Ishikawa (cell line): ENCODE measurements around the gene KRTAP4-3.

Experiments used
- CEBPB ChIP-seq: IDR thresholded peaks from 2 replicates; pipeline ENCODE4 v1.6.1; 2012
- CREB1 ChIP-seq: IDR thresholded peaks from 2 replicates; pipeline ENCODE4 v1.6.1; 2012; ENCODE audit warnings: low read depth
- EGR1 ChIP-seq: IDR thresholded peaks from 2 replicates; pipeline ENCODE4 v1.6.1; 2012
- EP300 ChIP-seq: IDR thresholded peaks from 2 replicates; pipeline ENCODE4 v1.6.1; 2012; ENCODE audit warnings: borderline replicate concordance
- FOXM1 ChIP-seq: IDR thresholded peaks from 2 replicates; pipeline ENCODE4 v1.6.1; 2012; ENCODE audit warnings: low read depth, borderline replicate concordance
- MAX ChIP-seq: IDR thresholded peaks from 2 replicates; pipeline ENCODE4 v1.6.1; 2012
- RAD21 ChIP-seq: IDR thresholded peaks from 2 replicates; pipeline ENCODE4 v1.6.1; 2012; ENCODE audit warnings: low read depth
- REST ChIP-seq: IDR thresholded peaks from 2 replicates; pipeline ENCODE4 v1.6.1; 2012; ENCODE audit warnings: low read depth, mild to moderate bottlenecking
- TAF1 ChIP-seq: IDR thresholded peaks from 2 replicates; pipeline ENCODE4 v1.6.1; 2012; ENCODE audit warnings: low read depth, mild to moderate bottlenecking
- TCF12 ChIP-seq: IDR thresholded peaks from 2 replicates; pipeline ENCODE4 v1.6.1; 2012; ENCODE audit warnings: low read depth
- TEAD4 ChIP-seq: IDR thresholded peaks from 2 replicates; pipeline ENCODE4 v1.6.1; 2012
- USF1 ChIP-seq: IDR thresholded peaks from 2 replicates; pipeline ENCODE4 v1.6.1; 2012
- YY1 ChIP-seq: IDR thresholded peaks from 2 replicates; pipeline ENCODE4 v1.6.1; 2012; ENCODE audit warnings: low read depth

- no peak for TF ChIP-seq USF1
- TF ChIP-seq EP300: no peak
- no peak for TF ChIP-seq REST
- TF ChIP-seq TEAD4: no peak
- no peak for TF ChIP-seq TAF1
- no peak for TF ChIP-seq CREB1
- TF ChIP-seq FOXM1: no peak
- no peak for TF ChIP-seq MAX
- TF ChIP-seq YY1: no peak
- no peak for TF ChIP-seq EGR1
- no peak for TF ChIP-seq CEBPB
- no peak for TF ChIP-seq RAD21
- no peak for TF ChIP-seq TCF12
Observed at GRCh38 chr17:41163828-41164227, 4.2 kb downstream of the KRTAP4-3 start.
